Inferior parietal cortex (tissue), 1 donor: ENCODE data around the gene TIAM2.

Experiments
- DNase-seq: peaks from one replicate; pipeline ENCODE4 v3.0.0-alpha.2; 2016; ENCODE audit errors: extremely low spot score

TIAM2 gene

GRCh38 chr6:155024391-155025027, 29.4 kb downstream of the TIAM2 start:
- no peak for DNase-seq

- no peak for DNase-seq
Measured at GRCh38 chr6:155026022-155026705, 31.0 kb downstream of the TIAM2 start.

DNA sequence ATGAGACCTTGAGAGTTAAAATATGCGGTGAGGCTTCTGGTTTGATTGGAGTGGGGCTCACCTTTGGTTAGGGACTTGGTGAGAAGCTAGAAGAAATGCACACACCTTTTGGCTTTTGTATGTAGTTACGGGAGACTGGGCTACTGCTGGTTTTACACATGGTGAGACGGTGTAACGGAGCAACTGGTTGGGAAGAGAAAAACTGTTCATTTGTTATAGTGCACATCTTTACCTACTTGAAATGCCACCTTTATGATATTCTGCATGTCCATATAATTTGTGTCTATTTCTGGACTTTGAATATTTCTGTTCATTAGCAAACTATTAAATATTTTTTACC, 31.6 kb downstream of the TIAM2 start:
- DNase-seq = no peak

GRCh38 chr6:155030148-155030720, 35.1 kb downstream of the TIAM2 start:
- no peak for DNase-seq

DNA sequence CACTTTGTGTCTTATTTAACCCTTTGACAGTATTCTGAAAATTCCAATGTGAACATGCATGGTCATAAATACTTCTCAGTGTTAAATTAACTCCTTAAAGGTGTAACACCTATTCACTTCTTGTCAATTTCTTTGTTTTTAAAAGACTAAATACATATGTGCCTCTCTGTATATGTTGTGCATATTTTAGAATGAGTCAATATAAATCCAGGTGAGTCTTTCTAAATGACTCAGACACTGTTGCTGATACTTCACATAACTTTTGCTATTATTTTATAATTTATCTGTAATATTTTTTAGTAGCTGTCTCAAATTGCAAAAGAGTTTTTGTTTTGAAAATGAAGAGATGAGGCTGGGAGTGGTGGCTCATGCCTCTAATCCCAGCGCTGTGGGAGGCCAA, 36.0 kb downstream of the TIAM2 start:
- no peak for DNase-seq

GRCh38 chr6:155033021-155033791, 38.1 kb downstream of the TIAM2 start:
- no peak for DNase-seq

GRCh38 chr6:155036907-155037306, 41.8 kb downstream of the TIAM2 start:
- no peak for DNase-seq

GRCh38 chr6:155038104-155038503, 43.0 kb downstream of the TIAM2 start:
- no peak for DNase-seq

GRCh38 chr6:155038527-155038926, 43.4 kb downstream of the TIAM2 start:
- DNase-seq = no peak

DNA sequence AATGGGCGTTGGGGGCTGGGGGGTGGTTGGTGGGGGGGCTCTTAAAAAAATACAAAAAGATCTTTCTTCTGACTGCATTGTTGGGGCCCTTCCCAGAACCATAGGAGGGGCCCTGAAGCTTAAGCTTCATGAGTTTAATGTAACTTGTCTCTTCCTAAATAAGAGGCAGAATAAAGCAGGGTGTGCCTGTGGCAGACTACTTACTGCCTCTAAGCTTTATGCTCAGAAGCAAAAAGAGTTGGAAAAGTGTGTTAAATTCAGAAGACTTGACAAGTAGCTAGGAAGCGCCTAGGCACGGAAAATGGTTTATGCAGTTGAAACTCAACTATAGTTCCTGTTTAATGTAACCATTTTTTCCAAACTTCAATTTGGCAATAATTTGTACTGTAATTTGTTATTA, 44.5 kb downstream of the TIAM2 start:
- no peak for DNase-seq

GRCh38 chr6:155040154-155040553, 45.0 kb downstream of the TIAM2 start:
- no peak for DNase-seq

GRCh38 chr6:155040901-155041650, 46.0 kb downstream of the TIAM2 start:
- DNase-seq = no peak

- no peak for DNase-seq
Measured at GRCh38 chr6:155041741-155042279, 46.7 kb downstream of the TIAM2 start.

DNA sequence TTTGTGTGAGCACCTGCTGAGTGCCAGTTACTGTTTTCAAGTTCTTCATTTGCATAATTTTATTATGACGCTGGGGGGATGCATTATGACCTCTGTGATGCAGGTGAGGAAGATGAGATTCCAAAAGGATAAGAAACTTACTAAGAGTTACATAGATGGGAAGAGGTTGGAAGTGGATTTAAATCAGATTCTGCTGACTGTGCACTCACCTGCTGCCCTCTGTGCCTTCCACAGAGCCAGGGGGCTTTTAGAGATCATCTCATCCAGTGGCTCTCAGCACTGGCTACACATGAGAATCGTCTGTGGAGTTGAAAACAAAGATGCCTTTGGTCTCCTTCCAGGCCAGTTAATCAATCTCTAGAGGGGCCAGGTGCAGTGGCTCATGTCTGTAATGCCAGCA, 47.9 kb downstream of the TIAM2 start:
- no peak for DNase-seq

DNA sequence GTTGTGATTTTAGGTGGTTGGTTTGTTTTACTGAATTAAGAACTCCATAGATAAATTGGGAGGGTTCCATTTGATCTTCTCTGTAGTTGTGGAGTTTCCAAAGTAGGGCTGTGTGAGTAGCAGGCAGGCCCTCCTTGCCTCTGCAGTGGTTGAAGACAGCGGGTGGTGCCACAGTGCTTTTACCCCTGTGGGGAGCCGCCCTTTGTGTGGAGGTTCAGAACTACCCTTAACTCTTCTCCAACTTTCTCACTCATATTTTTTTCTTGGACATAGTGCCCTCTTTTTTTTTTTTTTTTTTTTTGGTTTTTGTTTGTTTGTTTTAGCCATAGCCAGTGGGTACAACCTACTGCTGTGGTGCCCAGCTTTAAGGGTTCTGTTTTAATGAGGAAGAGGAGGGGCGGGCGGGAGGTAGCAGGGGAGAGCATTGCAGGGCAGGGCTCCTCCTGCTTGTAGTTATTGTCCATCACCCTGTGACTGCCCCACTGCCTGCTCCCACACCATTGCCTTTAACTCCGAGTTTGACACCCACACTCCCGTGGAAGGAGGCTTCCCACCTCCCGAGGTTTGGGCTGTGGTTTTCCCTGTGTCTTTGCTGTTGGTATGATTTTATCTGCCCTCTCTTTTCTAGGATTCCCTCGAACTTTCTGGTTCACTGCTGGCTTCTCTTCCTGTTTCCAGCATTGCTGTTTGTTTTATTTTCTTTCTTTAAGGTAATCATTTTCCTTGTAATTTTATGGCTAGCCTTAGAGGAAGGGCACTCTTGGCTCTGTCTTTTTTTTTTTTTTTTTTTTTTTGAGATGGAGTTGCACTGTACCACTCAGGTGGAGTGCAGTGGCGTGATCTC, 50.7 kb downstream of the TIAM2 start:
- DNase-seq = no peak

DNA sequence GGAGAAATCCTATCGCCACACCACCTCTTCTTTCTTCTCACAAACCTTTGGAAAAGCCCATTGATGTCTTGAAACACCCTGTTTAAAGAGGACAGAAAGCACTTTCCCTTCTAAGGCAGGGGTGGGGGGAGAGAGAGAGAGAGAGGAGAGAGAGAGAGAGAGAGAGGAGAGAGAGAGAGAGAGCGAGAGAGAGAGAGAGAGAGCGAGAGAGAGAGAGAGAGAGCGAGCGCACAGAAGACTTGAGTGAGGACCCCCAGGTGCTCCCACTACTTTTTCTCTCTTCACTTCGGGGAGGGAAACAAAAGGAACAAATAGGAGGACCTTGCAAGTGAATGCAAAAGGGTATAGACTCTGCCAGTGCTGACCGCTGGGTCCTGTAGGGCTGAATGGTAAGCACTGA, 52.4 kb downstream of the TIAM2 start:
- no peak for DNase-seq

- DNase-seq = no peak
Measured at GRCh38 chr6:155050311-155050710, 55.2 kb downstream of the TIAM2 start.

DNA sequence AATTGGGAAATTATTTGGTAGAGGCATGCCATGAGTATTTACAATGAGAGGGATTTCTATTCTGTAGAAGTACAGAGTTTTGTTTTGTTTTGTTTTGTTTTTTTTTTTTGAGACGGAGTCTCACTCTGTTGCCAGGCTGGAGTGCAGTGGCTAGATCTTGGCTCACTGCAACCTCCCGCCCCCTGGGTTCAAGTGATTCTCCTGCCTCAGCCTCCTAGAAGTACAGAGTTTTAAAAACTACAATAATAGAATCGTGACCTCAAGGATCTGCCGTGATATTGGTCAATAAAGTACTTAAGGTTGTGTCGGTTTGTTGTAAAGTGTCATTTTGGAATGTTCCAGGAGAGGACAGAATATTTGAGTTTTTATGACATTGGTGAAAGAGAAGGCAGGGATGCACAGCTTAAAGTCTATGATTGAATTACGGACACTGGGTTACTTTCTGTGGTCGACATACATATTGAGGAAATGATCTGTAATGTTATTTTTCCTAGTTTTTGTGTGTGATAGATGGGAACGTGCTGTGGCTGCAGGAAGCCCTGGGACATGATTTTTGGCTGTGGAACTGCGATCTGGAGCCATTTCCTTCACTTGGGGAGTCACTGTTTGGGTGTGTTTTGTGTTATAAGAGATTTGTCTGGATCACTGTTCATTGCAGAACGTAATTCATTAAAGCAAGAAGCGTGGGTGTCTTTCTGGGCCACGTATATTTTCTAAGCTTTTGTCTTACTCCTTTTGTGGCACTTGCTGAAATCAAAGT, 59.6 kb downstream of the TIAM2 start:
- DNase-seq = no peak

DNA sequence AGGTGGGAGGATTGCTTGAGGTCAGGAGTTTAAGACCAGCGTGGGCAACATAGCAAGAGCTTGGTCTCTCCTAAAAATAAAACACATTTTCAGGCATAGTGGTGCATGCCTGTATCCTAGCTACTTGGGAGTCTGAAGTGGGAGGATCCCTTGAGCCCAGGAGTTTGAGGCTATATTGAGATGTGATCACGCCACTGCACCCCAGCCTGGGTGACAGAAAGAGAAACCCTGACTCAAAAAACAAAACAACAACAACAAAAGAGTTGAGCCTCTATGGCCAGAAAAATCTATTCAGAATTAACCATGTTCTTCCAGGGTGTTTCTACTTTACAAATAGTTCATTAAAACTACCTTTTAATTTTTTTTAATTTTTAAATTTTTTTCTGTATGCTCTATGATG, 60.6 kb downstream of the TIAM2 start:
- no peak for DNase-seq

- DNase-seq = no peak
Measured at GRCh38 chr6:155056756-155057155, 61.6 kb downstream of the TIAM2 start.
